Lower lobe of right lung (tissue), 2 donors: ENCODE results near the gene DIP2C. TPM values are rescaled to one million over a fixed set of nuclear protein-coding genes. Genes with fewer than 3 reads are reported as not detected.

ENCODE experiments used
- ATAC-seq, 2 donors: fragments of 200-7000 bp; cut with Tn5 transposase; one replicate each; pipeline ENCODE4 v1.9.1; 2020 to 2022; ENCODE audit warnings: mild to moderate bottlenecking in 2 of 2, moderate library complexity in 2 of 2
- DNase-seq: peaks from one replicate; pipeline ENCODE4 v3.0.0-alpha.2; 2020
- H3K27ac ChIP-seq: fragments of 200-600 bp; one replicate; pipeline ENCODE4 v1.8.0; 2022
- H3K27me3 ChIP-seq: fragments of 200-600 bp; one replicate; pipeline ENCODE4 v1.8.0; 2022; ENCODE audit warnings: low read depth
- H3K36me3 ChIP-seq: fragments of 200-600 bp; one replicate; pipeline ENCODE4 v1.8.0; 2022; ENCODE audit warnings: mild to moderate bottlenecking
- H3K4me1 ChIP-seq: fragments of 200-600 bp; one replicate; pipeline ENCODE4 v1.8.0; 2022
- H3K4me3 ChIP-seq: fragments of 200-600 bp; one replicate; pipeline ENCODE4 v1.8.0; 2022; ENCODE audit warnings: mild to moderate bottlenecking
- H3K9me3 ChIP-seq: fragments of 200-600 bp; one replicate; pipeline ENCODE4 v1.8.0; 2022
- CTCF ChIP-seq: fragments of 200-600 bp; IDR thresholded peaks from one replicate; pipeline ENCODE4 v1.8.0; 2022; ENCODE audit warnings: antibody characterized with exemption, mild to moderate bottlenecking
- intact Hi-C: fragments of 100-400 bp; cut with DNase I; formaldehyde crosslinking; loops from one replicate; pipeline ENCODE4 v1.11.0; 2022
- total RNA-seq: library from RNA; stranded (reverse); fragmentation: NEBNext Ultra II Directional; extraction: Animal tissue kit (Norgen Biotek cat#: 25700); gene quantifications from one replicate; pipeline ENCODE4 v1.2.1, GENCODE V29; 2021
- donor health status: DM: no; HTN: yes; CAD: no; lungs with severe emphysema.

DIP2C gene
- total RNA-seq, 1 donor from 2014 or later: 15.1 TPM

DNA sequence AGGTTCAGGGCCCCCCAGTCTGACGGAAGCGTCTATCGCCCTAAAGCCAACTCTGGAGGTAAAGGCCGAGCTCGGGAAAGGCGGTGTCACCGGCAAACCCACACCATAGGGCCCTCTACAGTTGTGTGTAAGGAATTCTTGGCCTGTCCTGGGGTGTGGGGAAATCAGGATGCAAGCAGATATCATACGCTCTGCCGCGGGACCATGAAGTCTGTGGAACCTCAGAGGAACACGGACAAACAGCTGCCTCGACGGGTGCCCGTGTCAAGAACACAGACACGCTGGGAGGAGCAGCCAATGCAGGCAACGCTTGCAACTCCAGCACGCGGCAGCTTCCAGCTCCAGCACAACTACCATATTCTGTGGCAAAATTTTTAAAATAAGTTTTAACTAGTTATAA is 157.9 kb downstream of the DIP2C start:
- H3K4me1 ChIP-seq: no peaks in the 10 kb centered on the region
- H3K27ac ChIP-seq: no peak overlapping the region
- TF ChIP-seq CTCF: no peak
- H3K4me3 ChIP-seq: no peak overlapping the region
- no peaks in the 10 kb centered on the region for H3K9me3 ChIP-seq
- intact Hi-C loops: no loop called here
- DNase-seq (no peak), ATAC-seq (no peak)
- H3K36me3 ChIP-seq: no peaks in the 10 kb centered on the region
- H3K27me3 ChIP-seq: no peaks in the 10 kb centered on the region

DNA sequence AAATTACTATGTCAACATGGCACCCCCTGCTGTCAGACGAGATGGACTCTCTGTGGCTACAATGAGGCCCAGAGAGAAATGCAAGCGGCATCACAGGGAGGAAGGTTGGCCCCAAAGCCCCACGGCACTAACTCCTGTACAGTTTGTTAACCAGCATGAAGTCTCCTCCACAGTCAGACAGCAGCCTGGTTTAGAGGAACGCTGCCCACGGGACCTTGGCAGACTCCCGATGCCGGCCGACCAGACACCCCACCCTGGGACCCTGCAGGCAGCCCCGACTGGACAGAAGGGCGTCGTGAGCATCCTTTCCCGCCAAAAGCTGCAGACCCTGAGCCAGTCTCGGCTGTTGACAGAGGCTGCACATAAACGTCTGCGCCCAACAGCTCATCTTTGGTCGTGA is 158.8 kb downstream of the DIP2C start:
- intact Hi-C loops: no loop called here
- Histone ChIP-seq H3K9me3 (no peaks in the 10 kb centered on the region), H3K27ac (no peak overlapping the region), H3K36me3 (no peaks in the 10 kb centered on the region), H3K4me3 (no peak overlapping the region), H3K4me1 (no peaks in the 10 kb centered on the region), H3K27me3 (no peaks in the 10 kb centered on the region)
- ATAC-seq (no peak), DNase-seq (no peak)
- TF ChIP-seq CTCF: no peak

- DNase-seq (no peak), ATAC-seq (no peak)
- no peaks in the 10 kb centered on the region for H3K4me1 ChIP-seq
- H3K27ac ChIP-seq: no peak overlapping the region
- H3K27me3 ChIP-seq: no peaks in the 10 kb centered on the region
- no peaks in the 10 kb centered on the region for H3K9me3 ChIP-seq
- H3K4me3 ChIP-seq: no peak overlapping the region
- H3K36me3 ChIP-seq: no peaks in the 10 kb centered on the region
- intact Hi-C loops: no loop called here
- no peak for TF ChIP-seq CTCF
These were observed 159.8 kb downstream of the DIP2C start for GRCh38 chr10:529468-530230.

DNA sequence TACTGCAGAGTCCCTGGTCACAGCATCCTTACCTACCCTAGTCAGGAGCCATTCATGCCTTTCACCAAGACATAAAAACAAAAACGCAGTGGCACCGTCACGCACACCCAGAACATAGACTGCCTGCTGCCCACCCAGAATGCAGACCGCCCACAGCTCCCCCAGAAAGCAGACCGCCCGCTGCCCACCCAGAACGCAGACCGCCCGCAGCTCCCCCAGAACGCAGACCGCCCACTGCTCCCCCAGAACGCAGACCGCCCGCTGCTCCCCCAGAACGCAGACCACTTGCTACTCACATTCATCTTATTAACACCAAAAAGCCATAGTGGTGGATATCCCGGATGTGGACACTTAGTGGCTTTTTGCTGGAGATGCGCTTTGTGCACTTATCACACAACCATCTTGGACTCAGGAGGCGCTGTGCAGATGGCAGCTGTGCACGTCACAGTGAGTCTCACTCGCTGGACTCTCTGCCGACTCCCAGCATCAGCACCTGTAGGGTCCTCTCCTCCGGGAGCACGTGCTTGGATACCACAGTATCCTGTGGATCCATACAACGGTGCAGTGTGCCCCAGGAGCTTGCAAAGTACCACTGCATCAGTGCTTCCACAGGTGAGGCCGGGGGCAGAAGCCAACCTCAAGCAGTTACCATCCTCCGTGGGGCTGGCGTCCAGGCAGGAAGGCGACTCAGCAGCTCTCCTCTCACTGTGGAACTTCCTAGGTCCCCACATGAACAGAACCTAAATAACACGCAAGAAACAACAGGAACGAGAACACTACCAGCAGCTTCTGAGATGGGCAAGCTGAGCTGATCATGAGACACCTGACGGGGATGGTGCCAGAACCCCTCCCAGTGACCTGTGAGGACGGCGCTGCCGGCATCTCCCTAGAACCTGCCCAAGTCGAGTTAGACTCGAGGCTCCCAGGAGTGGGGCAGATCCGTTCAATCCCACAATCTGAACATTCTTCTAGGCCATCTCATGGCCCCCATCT is 161.0 kb downstream of the DIP2C start:
- intact Hi-C loops: no loop called here
- ATAC-seq: no peak
- Histone ChIP-seq H3K4me3 (no peak overlapping the region), H3K27ac (no peak overlapping the region), H3K9me3 (no peaks in the 10 kb centered on the region), H3K4me1 (no peaks in the 10 kb centered on the region), H3K36me3 (no peaks in the 10 kb centered on the region), H3K27me3 (no peaks in the 10 kb centered on the region)
- no peak for TF ChIP-seq CTCF
- DNase-seq: no peak

DNA sequence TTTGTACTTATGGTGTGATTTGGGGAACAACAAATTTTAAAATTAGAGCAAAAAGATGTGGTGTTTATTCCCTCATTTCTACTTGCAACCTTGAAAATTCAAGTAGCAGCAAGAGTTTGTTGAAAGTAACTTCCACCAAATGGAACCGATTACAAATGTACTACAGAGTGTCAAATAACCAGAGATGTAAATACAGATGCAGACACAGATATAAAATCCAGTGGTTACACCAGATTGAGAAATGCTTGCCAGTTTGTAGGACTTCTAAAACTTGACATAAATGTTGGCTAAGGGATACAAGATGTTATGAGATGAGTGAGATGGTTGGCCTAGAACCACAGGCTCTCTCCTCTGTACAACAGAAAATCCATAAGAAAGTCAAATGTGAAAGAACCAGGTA is 162.1 kb downstream of the DIP2C start:
- H3K27ac ChIP-seq: no peak overlapping the region
- H3K9me3 ChIP-seq: no peaks in the 10 kb centered on the region
- H3K36me3 ChIP-seq: no peaks in the 10 kb centered on the region
- no peak overlapping the region for H3K4me3 ChIP-seq
- no peaks in the 10 kb centered on the region for H3K4me1 ChIP-seq
- TF ChIP-seq CTCF: no peak
- ATAC-seq (no peak), DNase-seq (no peak)
- intact Hi-C loops: no loop called here
- H3K27me3 ChIP-seq: no peaks in the 10 kb centered on the region
